Testis (tissue), 3 donors: Measurements from ENCODE around the gene COX11. TPM values are rescaled to one million over a fixed set of nuclear protein-coding genes. Genes with fewer than 3 reads are reported as not detected.

Experiments
- DNase-seq: peaks from one replicate; pipeline ENCODE4 v3.0.0-alpha.2; 2019
- H3K27ac ChIP-seq, 2 donors: fragments of 200-600 bp; sonication (generic); one replicate each; pipeline ENCODE4 v1.5.1; 2019
- H3K27me3 ChIP-seq: fragments of 200-600 bp; sonication (generic); one replicate; pipeline ENCODE4 v1.5.1; 2019
- H3K36me3 ChIP-seq: fragments of 200-600 bp; sonication (generic); one replicate; pipeline ENCODE4 v1.5.1; 2017; ENCODE audit warnings: low read depth; ENCODE audit errors: missing control alignments
- H3K4me1 ChIP-seq: fragments of 200-600 bp; sonication (generic); one replicate; pipeline ENCODE4 v1.5.1; 2019
- H3K4me3 ChIP-seq, 2 donors: fragments of 200-600 bp; sonication (generic); one replicate each; pipeline ENCODE4 v1.5.1; 2017 to 2019
- H3K9me3 ChIP-seq: fragments of 200-600 bp; sonication (generic); one replicate; pipeline ENCODE4 v1.5.1; 2017
- POLR2A ChIP-seq: fragments of 450-650 bp; IDR thresholded peaks from one replicate; pipeline ENCODE4 v1.6.1; 2017; ENCODE audit warnings: antibody characterized with exemption, mild to moderate bottlenecking, moderate library complexity
- WGBS, 2 donors: methylation state at CpG; one replicate each; pipeline ENCODE4 v1.1.5; 2018; 5-methylcytosine and 5-hydroxymethylcytosine counted together
- intact Hi-C: fragments of 100-400 bp; cut with DNase I; formaldehyde crosslinking; loops from one replicate; pipeline ENCODE4 v1.15.1; 2023; ENCODE audit warnings: low total_unique reads
- polyA plus RNA-seq: library from polyadenylated mRNA; stranded (reverse); fragments of 350-450 nt; fragmentation: Illumina TruSeq; extraction: RNeasy Lipid Tissue Mini Kit (QIAGEN cat#74804); gene quantifications from one replicate; pipeline ENCODE4 v1.2.3, GENCODE V29; 2014; ENCODE audit warnings: low read depth, low replicate concordance; ENCODE audit not compliant: insufficient read depth
- total RNA-seq, 2 donors: library from RNA; depleted of rRNA; stranded (reverse); fragments of >200 nt; gene quantifications; one replicate each; pipeline ENCODE4 v1.2.3, GENCODE V29; 2016
- TF ChIP-seq, protein P1 (sequence below), 3 experiments: fragments of 450-650 bp in 2 of 3; fragments of 200-600 bp in 1 of 3; sonication (generic) in 1 of 3; IDR thresholded peaks; one replicate each; pipeline ENCODE4 v1.5.1; 2016 to 2019; ENCODE audit warnings: antibody characterized with exemption in 3 of 3, mild to moderate bottlenecking in 2 of 3, moderate library complexity in 1 of 3

Gene COX11
- total and polyA plus RNA-seq, 3 donors from 2014 or later = 47.9 to 67.9 (median 56.2) TPM

DNA sequence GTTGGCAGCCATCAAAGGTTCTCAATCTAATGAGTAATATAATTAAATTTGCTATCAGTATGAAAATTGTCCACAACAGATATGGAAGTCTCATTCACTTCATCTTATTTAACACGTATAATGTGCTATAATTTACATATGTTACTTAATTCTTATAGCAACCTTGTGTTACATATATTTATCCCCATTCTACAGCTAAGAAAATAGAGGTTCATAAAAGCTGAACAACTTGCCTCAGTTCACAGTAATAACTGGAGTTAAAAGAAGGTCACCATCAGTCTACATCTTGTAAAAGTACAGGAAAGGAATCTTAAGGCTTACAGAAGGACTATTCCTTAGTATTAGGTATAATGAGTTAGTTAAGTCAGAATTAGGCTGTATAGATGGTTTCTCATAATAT is 28.0 kb upstream of the COX11 start:
- 94 to 100% methylated on average over 1 of the region's 1 CpG for WGBS, 2 donors
- intact Hi-C loops = no loop called here
- H3K4me3 ChIP-seq = no peak overlapping the region

DNA sequence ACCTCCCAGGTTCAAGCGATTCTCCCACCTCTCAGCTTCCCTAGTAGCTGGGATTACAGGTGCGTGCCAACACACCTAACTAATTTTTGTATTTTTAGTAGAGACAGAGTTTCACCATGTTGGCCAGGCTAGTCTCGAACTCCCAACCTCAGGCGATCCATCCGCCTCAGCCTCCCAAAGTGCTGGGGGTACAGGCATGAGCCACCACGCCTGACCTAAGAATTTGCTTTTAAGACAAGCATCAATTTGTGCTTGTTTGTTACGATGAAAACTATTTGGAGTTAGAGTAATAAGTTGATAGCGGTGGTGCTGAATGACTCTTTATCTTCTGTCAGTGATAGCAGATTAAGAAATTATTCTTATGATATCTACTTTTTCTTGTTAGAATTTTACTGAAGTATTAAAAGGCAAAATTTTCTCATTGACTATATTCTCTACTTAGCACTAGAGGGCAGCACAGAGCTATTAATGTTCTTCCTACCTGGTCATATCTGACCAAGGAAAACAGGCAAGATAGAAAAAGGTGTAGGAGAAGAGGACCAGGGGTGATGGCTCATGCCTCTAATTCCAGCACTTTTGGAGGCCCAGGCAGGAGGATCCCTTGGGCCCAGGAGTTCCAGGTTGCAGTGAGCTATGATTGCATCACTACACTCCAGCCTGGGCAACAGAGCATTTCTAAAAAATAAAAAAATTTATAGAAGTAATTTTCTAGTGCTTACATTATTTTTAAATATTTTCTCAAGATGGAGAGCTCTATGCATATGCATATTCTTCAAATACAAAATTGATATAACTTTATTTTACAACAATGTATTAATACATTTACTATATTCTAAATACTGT is 24.6 kb upstream of the COX11 start:
- Histone ChIP-seq H3K36me3 (no peaks in the 10 kb centered on the region), H3K27ac (no peak overlapping the region), H3K27me3 (no peaks in the 10 kb centered on the region), H3K9me3 (no peaks in the 10 kb centered on the region), H3K4me3 (no peak overlapping the region), H3K4me1 (no peaks in the 10 kb centered on the region)
- no peak for TF ChIP-seq POLR2A
- TF ChIP-seq, protein P1, sequence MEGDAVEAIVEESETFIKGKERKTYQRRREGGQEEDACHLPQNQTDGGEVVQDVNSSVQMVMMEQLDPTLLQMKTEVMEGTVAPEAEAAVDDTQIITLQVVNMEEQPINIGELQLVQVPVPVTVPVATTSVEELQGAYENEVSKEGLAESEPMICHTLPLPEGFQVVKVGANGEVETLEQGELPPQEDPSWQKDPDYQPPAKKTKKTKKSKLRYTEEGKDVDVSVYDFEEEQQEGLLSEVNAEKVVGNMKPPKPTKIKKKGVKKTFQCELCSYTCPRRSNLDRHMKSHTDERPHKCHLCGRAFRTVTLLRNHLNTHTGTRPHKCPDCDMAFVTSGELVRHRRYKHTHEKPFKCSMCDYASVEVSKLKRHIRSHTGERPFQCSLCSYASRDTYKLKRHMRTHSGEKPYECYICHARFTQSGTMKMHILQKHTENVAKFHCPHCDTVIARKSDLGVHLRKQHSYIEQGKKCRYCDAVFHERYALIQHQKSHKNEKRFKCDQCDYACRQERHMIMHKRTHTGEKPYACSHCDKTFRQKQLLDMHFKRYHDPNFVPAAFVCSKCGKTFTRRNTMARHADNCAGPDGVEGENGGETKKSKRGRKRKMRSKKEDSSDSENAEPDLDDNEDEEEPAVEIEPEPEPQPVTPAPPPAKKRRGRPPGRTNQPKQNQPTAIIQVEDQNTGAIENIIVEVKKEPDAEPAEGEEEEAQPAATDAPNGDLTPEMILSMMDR (IDR thresholded peaks at IDR 0.05) = peak in 2 of 3 experiments; percentile 49 to 65
- DNase-seq = no peak
- intact Hi-C loops = loop anchor here (5.0 kb wide), 1 partner anchor 359 kb away; no protein-coding TSS in a partner anchor
- 79 to 86% methylated on average over 8 of the region's 8 CpGs for WGBS, 2 donors

More for the DNA sequence above, 28.0 kb upstream of the COX11 start:
- Histone ChIP-seq H3K27ac (no peak overlapping the region), H3K9me3 (no peaks in the 10 kb centered on the region), H3K27me3 (no peaks in the 10 kb centered on the region), H3K36me3 (no peaks in the 10 kb centered on the region), H3K4me1 (no peaks in the 10 kb centered on the region)
- TF ChIP-seq, protein P1 (IDR thresholded peaks at IDR 0.05) = no peak
- TF ChIP-seq POLR2A = no peak
- no peak for DNase-seq

DNA sequence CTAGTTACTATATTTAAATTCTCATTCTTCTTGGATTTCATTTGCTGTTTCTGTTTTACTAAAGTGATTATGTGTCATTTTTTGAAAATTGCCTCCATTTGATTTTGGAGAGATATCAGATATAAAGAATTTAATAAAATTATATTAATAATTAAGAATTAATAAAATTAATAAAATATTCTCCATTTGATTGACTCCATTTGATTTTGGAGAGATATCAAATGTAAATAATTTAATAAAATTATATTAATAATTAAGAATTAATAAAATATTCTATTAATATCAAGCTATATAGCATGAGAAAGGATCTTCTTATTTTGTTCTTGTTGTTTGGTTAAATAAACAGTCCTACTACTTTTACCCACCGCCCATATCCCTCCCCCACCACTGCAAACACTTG is 23.1 kb upstream of the COX11 start:
- H3K27ac ChIP-seq = no peak overlapping the region
- TF ChIP-seq POLR2A = no peak
- TF ChIP-seq, protein P1 (IDR thresholded peaks at IDR 0.05) = no peak
- intact Hi-C loops = loop anchor here (5.0 kb wide), 1 partner anchor 361 kb away; no protein-coding TSS in a partner anchor
- H3K4me1 ChIP-seq = no peaks in the 10 kb centered on the region
- H3K27me3 ChIP-seq = no peaks in the 10 kb centered on the region
- DNase-seq = no peak
- 98 to 100% methylated on average over 1 of the region's 1 CpG for WGBS, 2 donors
- no peaks in the 10 kb centered on the region for H3K9me3 ChIP-seq
- H3K4me3 ChIP-seq = no peak overlapping the region
- H3K36me3 ChIP-seq = no peaks in the 10 kb centered on the region

DNA sequence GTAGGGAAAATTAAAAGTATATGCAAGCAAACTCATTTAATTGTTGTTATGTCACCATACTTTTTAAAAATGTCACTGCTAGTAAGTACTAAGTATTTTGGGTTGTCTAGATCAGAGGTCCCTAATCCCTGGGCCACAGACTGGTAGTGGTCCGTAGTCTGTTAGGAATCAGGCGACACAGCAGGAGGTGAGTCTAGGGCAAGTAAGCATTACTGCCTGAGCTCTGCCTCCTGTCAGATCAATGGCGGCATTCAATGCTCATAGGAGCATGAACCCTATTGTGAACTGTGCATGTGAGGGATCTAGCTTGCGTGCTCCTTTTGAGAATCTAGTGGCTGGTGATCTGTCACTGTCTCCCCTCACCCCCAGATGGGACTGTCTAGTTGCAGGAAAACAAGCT is 21.7 kb upstream of the COX11 start:
- H3K4me3 ChIP-seq = no peak overlapping the region
- TF ChIP-seq POLR2A = no peak
- TF ChIP-seq, protein P1 (IDR thresholded peaks at IDR 0.05) = no peak
- no peak overlapping the region for H3K27ac ChIP-seq
- H3K9me3 ChIP-seq = no peaks in the 10 kb centered on the region
- intact Hi-C loops = loop anchor here (5.0 kb wide), 1 partner anchor 362 kb away; no protein-coding TSS in a partner anchor
- H3K4me1 ChIP-seq = no peaks in the 10 kb centered on the region
- WGBS, 2 donors = 93 to 96% methylated on average over 4 of the region's 4 CpGs
- DNase-seq = no peak
- no peaks in the 10 kb centered on the region for H3K36me3 ChIP-seq
- H3K27me3 ChIP-seq = no peaks in the 10 kb centered on the region
